ENCODE data around the gene TAF11L11. TPM values are rescaled to one million over a fixed set of nuclear protein-coding genes. Genes with fewer than 3 reads are reported as not detected.
A peak's percentile ranks its signal among the peaks of the same experiment; 100 is the strongest.
"Not testable (repeated sequence)": the region's sequence is repeated elsewhere in the genome, so short reads cannot be mapped to it uniquely, and the experiment has no call there.

TAF11L11 gene
- total RNA-seq, 1 donor from 2014 or later: not detected

DNA sequence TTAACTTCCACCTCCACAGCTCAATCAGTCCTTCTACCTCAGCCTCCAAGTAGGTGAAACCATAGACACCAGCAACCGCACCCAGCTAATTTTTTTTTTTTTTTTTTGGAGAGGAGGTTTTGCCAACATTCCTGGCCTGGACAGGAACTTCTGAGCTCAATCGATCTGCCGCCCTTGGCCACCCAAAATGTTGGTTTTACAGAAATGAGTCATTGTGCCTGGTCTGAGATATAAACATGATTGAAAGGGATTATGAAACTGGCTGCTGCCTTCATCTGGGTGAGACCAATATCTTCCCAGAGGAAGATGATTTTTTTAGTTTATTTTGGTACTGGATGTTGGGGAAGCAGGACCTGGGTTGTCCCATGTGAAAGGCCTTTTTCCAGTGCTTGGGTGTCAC is 15.4 kb downstream of the TAF11L11 start:
- H3K4me3 ChIP-seq: no peak overlapping the region
- no peaks in the 10 kb centered on the region for H3K4me1 ChIP-seq
- no peaks in the 10 kb centered on the region for H3K9me3 ChIP-seq
- DNase-seq: no peak
- TF ChIP-seq, protein P1, sequence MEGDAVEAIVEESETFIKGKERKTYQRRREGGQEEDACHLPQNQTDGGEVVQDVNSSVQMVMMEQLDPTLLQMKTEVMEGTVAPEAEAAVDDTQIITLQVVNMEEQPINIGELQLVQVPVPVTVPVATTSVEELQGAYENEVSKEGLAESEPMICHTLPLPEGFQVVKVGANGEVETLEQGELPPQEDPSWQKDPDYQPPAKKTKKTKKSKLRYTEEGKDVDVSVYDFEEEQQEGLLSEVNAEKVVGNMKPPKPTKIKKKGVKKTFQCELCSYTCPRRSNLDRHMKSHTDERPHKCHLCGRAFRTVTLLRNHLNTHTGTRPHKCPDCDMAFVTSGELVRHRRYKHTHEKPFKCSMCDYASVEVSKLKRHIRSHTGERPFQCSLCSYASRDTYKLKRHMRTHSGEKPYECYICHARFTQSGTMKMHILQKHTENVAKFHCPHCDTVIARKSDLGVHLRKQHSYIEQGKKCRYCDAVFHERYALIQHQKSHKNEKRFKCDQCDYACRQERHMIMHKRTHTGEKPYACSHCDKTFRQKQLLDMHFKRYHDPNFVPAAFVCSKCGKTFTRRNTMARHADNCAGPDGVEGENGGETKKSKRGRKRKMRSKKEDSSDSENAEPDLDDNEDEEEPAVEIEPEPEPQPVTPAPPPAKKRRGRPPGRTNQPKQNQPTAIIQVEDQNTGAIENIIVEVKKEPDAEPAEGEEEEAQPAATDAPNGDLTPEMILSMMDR (IDR thresholded peaks at IDR 0.05): no peak
- intact Hi-C loops (cut with DNase I): no loop called here
- ATAC-seq: no peak
- H3K36me3 ChIP-seq: no peaks in the 10 kb centered on the region
- H3K27ac ChIP-seq: no peak overlapping the region
- H3K27me3 ChIP-seq: no peaks in the 10 kb centered on the region

DNA sequence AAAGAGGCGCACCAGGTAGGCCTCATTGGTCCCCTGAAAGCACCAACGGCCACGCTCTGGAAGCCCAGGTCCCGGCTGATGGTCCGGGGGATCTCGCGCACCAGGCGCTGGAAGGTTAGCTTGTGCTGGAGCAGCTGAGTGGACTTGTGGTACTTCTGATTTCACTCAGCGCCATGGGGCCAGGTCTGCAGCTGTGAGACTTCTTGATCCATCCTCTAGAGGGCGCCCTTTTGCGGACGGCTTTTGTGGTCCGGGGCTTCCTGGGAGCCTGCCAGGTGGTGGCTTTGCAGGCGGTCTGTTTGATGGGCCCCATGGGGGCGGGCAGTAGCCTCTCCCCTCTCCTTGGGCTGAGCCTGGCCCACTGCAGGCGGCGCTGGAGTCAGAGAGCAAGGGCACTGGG is 16.6 kb downstream of the TAF11L11 start:
- H3K27ac ChIP-seq: no peak overlapping the region
- DNase-seq (no peak), ATAC-seq (no peak)
- no peaks in the 10 kb centered on the region for H3K27me3 ChIP-seq
- no peaks in the 10 kb centered on the region for H3K36me3 ChIP-seq
- no peaks in the 10 kb centered on the region for H3K4me1 ChIP-seq
- TF ChIP-seq, protein P1 (IDR thresholded peaks at IDR 0.05): no peak
- no peak overlapping the region for H3K4me3 ChIP-seq
- intact Hi-C loops (cut with DNase I): no loop called here
- no peaks in the 10 kb centered on the region for H3K9me3 ChIP-seq

DNA sequence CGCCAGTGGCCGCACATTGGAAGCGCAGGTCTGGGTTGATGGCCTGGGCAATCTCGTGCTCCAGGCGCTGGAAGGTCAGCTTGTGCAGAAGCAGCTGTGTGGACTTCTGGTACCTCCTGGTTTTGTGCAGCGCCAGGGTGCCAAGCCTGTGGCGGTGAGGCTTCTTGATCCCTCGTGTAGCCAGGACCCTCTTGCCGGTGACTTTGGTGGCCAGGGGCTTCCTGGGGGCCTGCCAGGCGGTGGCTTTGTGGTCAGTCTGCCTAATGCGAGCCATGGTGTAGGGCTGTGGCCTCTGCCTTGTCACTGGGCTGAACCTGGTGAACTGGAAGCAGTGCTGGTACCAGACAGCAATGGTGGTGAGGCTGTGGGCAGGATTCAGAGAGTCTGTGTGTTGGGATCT is 21.7 kb downstream of the TAF11L11 start:
- TF ChIP-seq, protein P1 (IDR thresholded peaks at IDR 0.05): no peak
- Histone ChIP-seq H3K36me3 (no peaks in the 10 kb centered on the region), H3K4me1 (no peaks in the 10 kb centered on the region), H3K9me3 (no peaks in the 10 kb centered on the region), H3K4me3 (no peak overlapping the region), H3K27me3 (no peaks in the 10 kb centered on the region), H3K27ac (no peak overlapping the region)
- peak; percentile 38 for ATAC-seq
- DNase-seq: no peak
- intact Hi-C loops (cut with DNase I): no loop called here

DNA sequence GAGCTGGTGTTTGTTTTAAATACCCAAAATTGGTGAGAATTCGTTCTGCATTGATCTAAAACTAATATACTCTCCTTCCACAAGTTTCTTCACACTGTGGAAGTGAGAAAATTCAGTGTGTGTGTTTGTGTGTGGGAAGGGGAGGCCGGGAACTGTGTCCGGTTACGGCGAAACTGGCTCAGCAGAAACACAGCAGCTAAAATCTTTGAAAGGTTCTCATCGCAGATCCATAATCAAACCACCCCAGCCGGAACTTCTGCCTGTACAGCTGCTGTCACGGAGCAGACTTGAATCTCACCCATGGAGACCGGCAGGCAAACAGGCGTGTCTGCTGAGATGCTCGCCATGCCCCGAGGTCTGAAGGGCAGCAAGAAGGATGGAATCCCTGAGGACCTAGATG is 27.8 kb downstream of the TAF11L11 start, which contains the start of gene TAF11L13:
Gene TAF11L13 (plus strand): TSS at position 301 of the 400 bp plus-strand sequence.
- H3K4me3 ChIP-seq; H3K27ac ChIP-seq; H3K4me1 ChIP-seq; DNase-seq; H3K9me3 ChIP-seq; H3K36me3 ChIP-seq; H3K27me3 ChIP-seq; intact Hi-C loops (cut with DNase I); ATAC-seq: not testable (repeated sequence)

DNA sequence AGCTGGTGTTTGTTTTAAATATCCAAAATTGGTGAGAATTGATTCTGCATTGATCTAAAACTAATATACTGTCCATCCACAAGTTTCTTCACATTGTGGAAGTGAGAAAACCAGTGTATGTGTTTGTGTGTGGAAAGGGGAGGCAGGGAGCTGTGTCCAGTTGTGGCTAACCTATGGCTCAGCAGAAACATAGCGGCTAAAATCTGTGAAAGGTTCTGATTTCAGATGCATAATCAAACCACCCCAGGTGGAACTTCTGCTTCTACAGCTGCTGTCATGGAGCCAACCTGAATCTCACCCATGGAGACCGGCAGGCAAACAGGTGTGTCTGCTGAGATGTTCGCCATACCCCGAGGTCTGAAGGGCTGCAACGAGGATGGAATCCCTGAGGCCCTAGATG is 30.2 kb downstream of the TAF11L11 start, which contains the start of gene TAF11L14:
Gene TAF11L14 (plus strand): TSS at position 301 of the 400 bp plus-strand sequence.
- intact Hi-C loops (cut with DNase I): no loop called here
- TF ChIP-seq, protein P1 (IDR thresholded peaks at IDR 0.05): no peak
- Histone ChIP-seq H3K9me3 (no peaks in the 10 kb centered on the region), H3K27ac (no peak within 1 kb of the TSS), H3K36me3 (no peaks in the 10 kb centered on the region), H3K27me3 (no peaks in the 10 kb centered on the region), H3K4me3 (no peak within 1 kb of the TSS), H3K4me1 (no peaks in the 10 kb centered on the region)
- ATAC-seq (no peak), DNase-seq (no peak)

DNA sequence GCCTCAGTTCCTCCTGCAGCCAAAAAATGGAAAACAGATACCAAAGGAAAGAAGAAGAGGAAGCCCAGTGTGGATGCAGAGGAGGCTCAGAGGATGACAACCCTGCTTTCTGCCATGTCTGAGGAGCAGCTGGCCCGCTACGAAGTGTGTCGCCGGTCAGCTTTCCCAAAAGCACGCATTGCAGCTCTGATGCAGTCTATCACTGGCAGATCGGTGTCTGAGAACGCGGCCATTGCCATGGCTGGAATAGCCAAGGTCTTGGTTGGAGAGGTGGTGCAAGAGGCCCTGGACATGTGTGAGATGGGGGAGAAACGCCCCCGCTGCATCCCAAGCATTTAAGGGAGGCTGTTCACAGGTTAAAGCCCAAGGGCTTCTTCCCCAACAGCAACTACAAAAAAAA is 45.2 kb downstream of the TAF11L11 start:
- H3K4me3 ChIP-seq; H3K27ac ChIP-seq; DNase-seq; H3K36me3 ChIP-seq; ATAC-seq; intact Hi-C loops (cut with DNase I); H3K27me3 ChIP-seq; H3K4me1 ChIP-seq; H3K9me3 ChIP-seq: not testable (repeated sequence)

DNA sequence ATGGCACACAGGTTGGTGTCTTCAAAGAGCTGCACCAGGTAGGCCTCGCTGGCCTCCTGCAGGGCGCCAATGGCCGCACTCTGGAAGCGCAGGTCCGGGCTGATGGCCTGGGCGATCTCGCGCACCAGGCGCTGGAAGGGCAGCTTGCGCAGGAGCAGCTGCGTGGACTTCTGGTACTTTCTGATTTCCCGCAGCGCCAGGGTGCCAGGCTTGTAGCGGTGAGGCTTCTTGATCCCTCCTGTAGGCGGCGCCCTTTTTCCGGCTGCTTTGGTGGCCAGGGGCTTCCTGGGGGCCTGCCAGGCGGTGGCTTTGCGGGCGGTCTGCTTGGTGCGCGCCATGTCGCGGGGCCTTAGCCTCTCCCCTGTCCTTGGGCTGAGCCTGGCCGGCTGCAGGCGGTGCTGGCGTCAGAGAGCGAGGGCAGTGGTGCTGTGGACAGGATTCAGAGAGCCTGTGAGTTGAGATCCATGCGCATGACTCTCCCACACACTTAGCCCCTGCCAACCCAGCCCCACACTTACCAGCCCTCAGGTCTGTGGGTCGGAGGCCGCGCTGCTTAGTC is 51.3 kb downstream of the TAF11L11 start:
- ATAC-seq: peak; percentile 34

More for the DNA sequence above, 51.3 kb downstream of the TAF11L11 start:
- H3K27me3 ChIP-seq; H3K4me1 ChIP-seq; H3K4me3 ChIP-seq; H3K36me3 ChIP-seq; intact Hi-C loops (cut with DNase I); DNase-seq; H3K27ac ChIP-seq; H3K9me3 ChIP-seq: not testable (repeated sequence)

Other genes with a start within 250 kb of the TAF11L11 start
- gene TAF11L2, start 106.0 kb upstream of the TAF11L11 start, total RNA-seq: not detected
- gene TAF11L3, start 85.8 kb upstream of the TAF11L11 start, total RNA-seq: not detected
- not detected for gene TAF11L4, start 82.4 kb upstream of the TAF11L11 start, total RNA-seq
- gene TAF11L5, start 78.9 kb upstream of the TAF11L11 start, total RNA-seq: not detected
- not detected for gene TAF11L6, start 75.5 kb upstream of the TAF11L11 start, total RNA-seq
- not detected for gene TAF11L7, start 18.4 kb upstream of the TAF11L11 start, total RNA-seq
- not detected for gene TAF11L8, start 13.2 kb upstream of the TAF11L11 start, total RNA-seq
- gene TAF11L9, start 9.8 kb upstream of the TAF11L11 start, total RNA-seq: not detected
- not detected for gene TAF11L10, start 6.4 kb upstream of the TAF11L11 start, total RNA-seq
- not detected for gene TAF11L12, start 6.2 kb downstream of the TAF11L11 start, total RNA-seq
- not detected for gene TAF11L13, start 27.9 kb downstream of the TAF11L11 start, total RNA-seq
- not detected for gene TAF11L14, start 30.3 kb downstream of the TAF11L11 start, total RNA-seq